T-cell (primary cell): ENCODE data around the gene BMI1. TPM values are rescaled to one million over a fixed set of nuclear protein-coding genes. Genes with fewer than 3 reads are reported as not detected.
A peak's percentile ranks its signal among the peaks of the same experiment; 100 is the strongest.

Source experiments
- ATAC-seq, 4 experiments: fragments of 200-7000 bp in 3 of 4; fragments of 150-1000 bp in 1 of 4; cut with Tn5 transposase; replicated peaks in 1 of 4; 1 replicate in 3 of 4; 2 replicates in 1 of 4; pipeline ENCODE4 v1.10.0; 2021; ENCODE audit warnings: moderate library complexity in 3 of 4, mild to moderate bottlenecking in 2 of 4, moderate number of reproducible peaks in 1 of 4
- CTCF ChIA-PET, 2 donors: fragments of 300-600 bp; sonication (Branson Sonifier 250); formaldehyde crosslinking; loops; one replicate each; lab custom pipeline; 2022; ENCODE audit warnings: antibody characterized with exemption in 2 of 2; lab: Charles Lee
- POLR2A ChIA-PET, 2 donors: fragments of 300-600 bp; sonication (Branson Sonifier 250); formaldehyde crosslinking; loops; one replicate each; lab custom pipeline; 2022; ENCODE audit warnings: antibody characterized with exemption in 2 of 2; lab: Charles Lee
- DNase-seq, 35 experiments: peaks; one replicate each; pipeline versions ENCODE4 v3.0.0 to v3.0.0-alpha.2; 2013 to 2023
- H3K27ac ChIP-seq: one replicate; pipeline ENCODE4 v1.5.1; 2013; ENCODE audit warnings: low read length
- H3K27me3 ChIP-seq, 2 experiments: replicated peaks in 1 of 2; 1 replicate in 1 of 2; 2 replicates in 1 of 2; pipeline versions ENCODE4 v1.6.1 to v1.7.0; 2013; ENCODE audit warnings: low read length in 1 of 2, mixed read lengths in 1 of 2; ENCODE audit not compliant: control insufficient read depth in 2 of 2, insufficient read depth in 2 of 2; ENCODE audit errors: extremely low read depth in 1 of 2
- H3K36me3 ChIP-seq, 2 donors: 1 replicate in 1 of 2; 2 replicates in 1 of 2; pipeline versions ENCODE4 v1.6.1 to v1.7.0; 2013; ENCODE audit warnings: low read length in 1 of 2; ENCODE audit not compliant: control insufficient read depth in 2 of 2, insufficient read depth in 1 of 2; ENCODE audit errors: extremely low read depth in 1 of 2
- H3K4me1 ChIP-seq, 2 experiments: 1 replicate in 1 of 2; 2 replicates in 1 of 2; pipeline versions ENCODE4 v1.6.1 to v1.7.0; 2013; ENCODE audit warnings: low read length in 2 of 2, mixed read lengths in 1 of 2; ENCODE audit not compliant: insufficient read depth in 2 of 2, control insufficient read depth in 1 of 2; ENCODE audit errors: extremely low read depth in 1 of 2
- H3K4me3 ChIP-seq, 2 donors: 1 replicate in 1 of 2; 2 replicates in 1 of 2; pipeline versions ENCODE4 v1.5.1 to v1.7.0; 2013; ENCODE audit warnings: mild to moderate bottlenecking in 2 of 2, low read length in 1 of 2, moderate library complexity in 1 of 2; ENCODE audit not compliant: control insufficient read depth in 1 of 2; ENCODE audit errors: extremely low read depth in 1 of 2
- H3K9me3 ChIP-seq: 2 replicates; pipeline ENCODE4 v1.7.0; 2013
- H3K27ac Mint-ChIP-seq, 2 donors: one replicate each; pipeline ENCODE4 v1.8.0; 2020 to 2021; ENCODE audit warnings: mild to moderate bottlenecking in 2 of 2, mixed read lengths in 2 of 2
- H3K27me3 Mint-ChIP-seq, 2 donors: one replicate each; pipeline ENCODE4 v1.8.0; 2021 to 2022; ENCODE audit warnings: mixed read lengths in 2 of 2
- H3K36me3 Mint-ChIP-seq: one replicate; pipeline ENCODE4 v1.8.0; 2021; ENCODE audit warnings: mixed read lengths
- H3K4me1 Mint-ChIP-seq, 3 donors: one replicate each; pipeline ENCODE4 v1.8.0; 2020 to 2022; ENCODE audit warnings: mixed read lengths in 3 of 3, mild to moderate bottlenecking in 1 of 3
- H3K4me3 Mint-ChIP-seq, 3 donors: one replicate each; pipeline ENCODE4 v1.8.0; 2020 to 2022; ENCODE audit warnings: mild to moderate bottlenecking in 3 of 3, mixed read lengths in 3 of 3, moderate library complexity in 3 of 3
- H3K9me3 Mint-ChIP-seq, 3 donors: one replicate each; pipeline ENCODE4 v1.8.0; 2020 to 2022; ENCODE audit warnings: mixed read lengths in 3 of 3
- WGBS: methylation state at CpG from one replicate; pipeline ENCODE4 v1.1.5; 2013; ENCODE audit warnings: missing lambda C conversion rate; ENCODE audit not compliant: insufficient coverage; 5-methylcytosine and 5-hydroxymethylcytosine counted together
- total RNA-seq, 35 experiments: library from RNA in 6 of 35; stranded (reverse) in 6 of 35; fragments of 120-200 nt in 1 of 35; gene quantifications; one replicate each; pipeline versions ENCODE4 v1.2.1 to v1.2.4 and lab custom pipeline; 2013 to 2026

The BMI1 gene
- total RNA-seq, 5 donors from 2014 or later (not counting 1 experiment from before 2014, with no cell fraction given) = 48.9 to 69.2 (median 63.6) TPM

DNA sequence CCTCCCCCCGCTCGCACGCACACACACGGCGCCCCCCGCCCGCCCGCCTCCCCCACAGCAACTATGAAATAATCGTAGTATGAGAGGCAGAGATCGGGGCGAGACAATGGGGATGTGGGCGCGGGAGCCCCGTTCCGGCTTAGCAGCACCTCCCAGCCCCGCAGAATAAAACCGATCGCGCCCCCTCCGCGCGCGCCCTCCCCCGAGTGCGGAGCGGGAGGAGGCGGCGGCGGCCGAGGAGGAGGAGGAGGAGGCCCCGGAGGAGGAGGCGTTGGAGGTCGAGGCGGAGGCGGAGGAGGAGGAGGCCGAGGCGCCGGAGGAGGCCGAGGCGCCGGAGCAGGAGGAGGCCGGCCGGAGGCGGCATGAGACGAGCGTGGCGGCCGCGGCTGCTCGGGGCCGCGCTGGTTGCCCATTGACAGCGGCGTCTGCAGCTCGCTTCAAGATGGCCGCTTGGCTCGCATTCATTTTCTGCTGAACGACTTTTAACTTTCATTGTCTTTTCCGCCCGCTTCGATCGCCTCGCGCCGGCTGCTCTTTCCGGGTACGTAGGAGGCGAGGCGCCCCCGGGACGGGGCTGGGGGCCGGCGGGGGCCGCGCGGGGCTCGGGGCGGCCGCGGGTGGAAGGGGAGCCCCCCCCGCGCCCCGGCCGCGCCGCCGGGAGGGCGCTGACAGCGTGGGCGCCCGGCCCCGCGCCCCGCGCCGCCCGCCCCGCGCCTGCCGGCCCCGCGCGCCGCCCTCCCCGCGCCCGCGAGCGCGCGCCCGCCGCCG, 441 bp downstream of the BMI1 start:
- Mint-ChIP-seq H3K4me1 (peaks cover 47 to 66% (median 62%) of the 10 kb centered on the region in 3 donors), H3K9me3 (no peaks in the 10 kb centered on the region), H3K27ac (peak overlapping the region; percentile 72 to 74), H3K27me3 (peaks cover 8 to 29% of the 10 kb centered on the region in 2 donors), H3K4me3 (peak overlapping the region; percentile 82 to 87 (median 84)), H3K36me3 (peaks cover 6% of the 10 kb centered on the region)
- POLR2A ChIA-PET = interaction anchor here in 1 of 2 donors (0.7 kb wide), 1 partner anchor 41 kb away, joined by 3 read pairs; no protein-coding TSS in a partner anchor
- Histone ChIP-seq H3K4me3 (peak overlapping the region; percentile 72 to 85), H3K9me3 (no peaks in the 10 kb centered on the region), H3K27me3 (peaks cover 0 to 25% of the 10 kb centered on the region in 2 experiments), H3K36me3 (no peaks in the 10 kb centered on the region), H3K27ac (peak overlapping the region; percentile 52), H3K4me1 (peaks cover 34 to 37% of the 10 kb centered on the region in 2 experiments)
- under 1% methylated on average over 93 of the region's 114 CpGs for WGBS
- CTCF ChIA-PET = no interaction called here
- DNase-seq (peak in 31 of 35 experiments; percentile 30 to 76 (median 53)), ATAC-seq (peak; percentile 36 to 39 (median 38))

DNA sequence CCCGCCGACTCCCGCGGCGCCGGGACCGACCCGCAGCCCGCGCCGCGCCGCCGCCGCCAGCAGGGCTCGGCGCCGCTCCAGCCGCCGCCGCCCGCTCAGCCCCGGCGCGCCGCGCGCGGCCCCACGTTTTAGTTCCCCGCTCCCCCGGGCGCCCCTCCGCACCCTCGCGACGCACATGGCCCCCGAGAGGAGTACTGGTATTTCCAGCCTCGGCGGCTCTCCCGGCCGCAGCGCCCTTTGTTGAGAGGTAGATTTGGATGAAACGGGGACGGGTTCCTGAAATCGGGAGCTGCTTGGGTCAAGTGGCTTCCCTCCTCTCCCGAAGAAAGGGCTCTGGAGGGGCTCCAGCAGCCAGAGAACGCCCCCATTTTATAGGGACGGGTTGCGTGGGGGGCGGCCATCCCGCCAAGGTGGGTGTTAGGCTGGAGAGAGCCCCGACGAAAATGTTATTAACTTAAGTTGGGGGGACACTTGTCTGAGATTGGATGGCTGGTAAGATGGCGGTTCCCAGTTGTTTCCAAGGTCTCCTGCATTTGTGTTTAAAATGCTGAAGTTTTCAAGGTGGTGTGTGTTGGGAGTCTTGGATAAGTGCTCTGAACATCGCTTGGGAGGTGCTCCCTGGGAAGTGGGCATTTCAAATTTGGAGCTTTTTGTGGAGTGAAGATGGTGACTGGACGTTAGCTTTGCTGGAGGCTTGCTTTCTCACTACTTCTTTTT, 1.2 kb downstream of the BMI1 start:
- peak in 1 of 4 experiments; percentile 4 for ATAC-seq
- peaks cover 0 to 20% of the 10 kb centered on the region in 2 experiments for H3K27me3 ChIP-seq
- ChIA-PET POLR2A (interaction anchor here in 1 of 2 donors (0.6 to 1.0 kb wide), 3 partner anchors 10 to 375 kb away, joined by 3 to 5 read pairs (median 4); no protein-coding TSS in a partner anchor), CTCF (interaction anchor here in 1 of 2 donors (0.6 to 1.3 kb wide), 2 partner anchors 18 to 68 kb away, joined by 3 read pairs; no protein-coding TSS in a partner anchor)
- peaks cover 0 to 3% of the 10 kb centered on the region in 2 donors for H3K36me3 ChIP-seq
- Mint-ChIP-seq H3K27ac (peak overlapping the region; percentile 72 to 89), H3K4me3 (peak overlapping the region; percentile 82 to 90 (median 87)), H3K4me1 (peaks cover 47 to 66% (median 63%) of the 10 kb centered on the region in 3 donors), H3K9me3 (no peaks in the 10 kb centered on the region), H3K27me3 (peaks cover 8 to 29% of the 10 kb centered on the region in 2 donors), H3K36me3 (peaks cover 8% of the 10 kb centered on the region)
- peak overlapping the region; percentile 59 to 69 for H3K4me3 ChIP-seq
- H3K9me3 ChIP-seq = no peaks in the 10 kb centered on the region
- DNase-seq = peak in 13 of 35 experiments; percentile 8 to 41 (median 29)
- under 1% methylated on average over 53 of the region's 57 CpGs for WGBS
- peaks cover 30 to 31% of the 10 kb centered on the region in 2 experiments for H3K4me1 ChIP-seq
- H3K27ac ChIP-seq = peak overlapping the region; percentile 19

DNA sequence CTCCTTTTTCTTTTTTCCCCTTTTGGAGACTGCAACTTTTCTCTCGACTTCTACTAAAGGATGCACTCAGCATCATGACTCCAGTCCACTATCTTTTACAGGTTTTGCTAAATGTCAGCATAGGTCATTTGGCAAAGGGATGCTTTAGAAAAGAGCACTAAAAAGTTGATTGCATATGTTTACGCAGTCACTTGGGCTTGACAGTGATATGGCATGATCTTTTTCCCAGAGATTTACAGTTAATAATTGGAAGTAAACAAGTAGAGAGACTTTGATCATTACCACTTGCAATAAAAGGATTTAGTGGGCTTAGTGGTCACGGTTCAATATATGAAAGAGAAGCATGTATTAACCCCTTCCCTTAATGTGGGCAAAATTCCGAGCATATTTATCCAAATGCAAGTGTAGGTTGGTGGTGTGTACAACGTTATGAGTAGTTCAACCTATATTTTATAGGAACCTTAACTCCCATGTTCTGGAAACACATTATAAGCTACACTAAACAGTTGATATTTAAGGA, 1.8 kb downstream of the BMI1 start:
- Mint-ChIP-seq H3K4me3 (peak overlapping the region; percentile 82 to 90 (median 87)), H3K4me1 (peaks cover 45 to 61% (median 58%) of the 10 kb centered on the region in 3 donors)
- peak in 1 of 35 experiments; percentile 14 for DNase-seq

DNA sequence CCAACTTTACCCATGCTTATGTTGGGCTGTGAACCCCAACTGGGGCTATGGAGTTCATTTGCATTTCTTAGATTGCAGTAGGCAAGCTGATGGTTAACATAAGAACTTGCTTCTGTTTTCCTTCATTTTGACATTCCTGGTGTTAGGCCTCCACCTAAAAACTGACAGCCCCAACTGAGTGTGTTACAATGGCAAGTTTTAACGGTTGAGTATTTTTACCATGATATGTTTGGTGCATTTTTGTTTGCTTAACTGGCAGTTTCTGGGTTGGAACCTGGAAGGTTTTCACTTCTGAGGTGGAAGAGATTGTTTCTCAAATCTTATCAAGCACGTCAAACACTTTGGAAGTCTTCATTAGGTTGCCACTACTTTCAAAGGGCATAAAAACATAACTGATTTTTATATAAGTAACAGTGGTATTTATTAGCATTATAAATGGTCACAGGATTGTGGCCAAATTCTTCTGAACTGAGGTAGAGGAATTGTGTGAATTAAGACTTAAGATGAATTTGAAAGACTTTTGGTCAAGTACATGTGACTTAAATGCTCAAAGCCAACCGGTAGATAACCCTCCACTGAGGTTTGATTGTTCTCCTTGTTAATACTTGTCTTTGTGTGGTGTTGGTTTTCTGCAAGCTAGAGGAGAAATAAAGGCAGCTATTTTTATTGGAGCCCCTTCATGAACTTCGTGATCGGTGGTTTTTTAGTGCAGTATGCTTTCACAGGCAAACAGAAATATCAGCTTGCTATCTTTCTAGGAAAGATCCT, 2.8 kb downstream of the BMI1 start:
- Histone ChIP-seq H3K4me3 (no peak overlapping the region), H3K9me3 (no peaks in the 10 kb centered on the region), H3K36me3 (peaks cover 0 to 3% of the 10 kb centered on the region in 2 donors), H3K27ac (no peak overlapping the region), H3K27me3 (peaks cover 0 to 20% of the 10 kb centered on the region in 2 experiments), H3K4me1 (peaks cover 29 to 30% of the 10 kb centered on the region in 2 experiments)
- H3K27me3 Mint-ChIP-seq = peaks cover 8 to 28% of the 10 kb centered on the region in 2 donors
- H3K9me3 Mint-ChIP-seq = no peaks in the 10 kb centered on the region
- ChIA-PET CTCF (interaction anchor here in 1 of 2 donors (0.8 kb wide), 1 partner anchor 325 kb away, joined by 3 read pairs; no protein-coding TSS in a partner anchor), POLR2A (interaction anchor here in 1 of 2 donors (0.7 kb wide), 1 partner anchor 12 kb away, joined by 3 read pairs; no protein-coding TSS in a partner anchor)
- peaks cover 45 to 52% (median 51%) of the 10 kb centered on the region in 3 donors for H3K4me1 Mint-ChIP-seq
- peak overlapping the region; percentile 82 to 90 (median 87) for H3K4me3 Mint-ChIP-seq
- peak overlapping the region; percentile 89 for H3K27ac Mint-ChIP-seq
- WGBS = 93% methylated on average over 3 of the region's 5 CpGs
- ATAC-seq = no peak
- peaks cover 13% of the 10 kb centered on the region for H3K36me3 Mint-ChIP-seq
- DNase-seq = peak in 1 of 35 experiments; percentile 11

More for the DNA sequence above, 1.8 kb downstream of the BMI1 start:
- Histone ChIP-seq H3K27me3 (peaks cover 0 to 20% of the 10 kb centered on the region in 2 experiments), H3K4me1 (peaks cover 29 to 30% of the 10 kb centered on the region in 2 experiments), H3K9me3 (no peaks in the 10 kb centered on the region), H3K36me3 (peaks cover 0 to 3% of the 10 kb centered on the region in 2 donors), H3K4me3 (peak overlapping the region; percentile 59 to 69), H3K27ac (no peak overlapping the region)
- Mint-ChIP-seq H3K27me3 (peaks cover 8 to 32% of the 10 kb centered on the region in 2 donors), H3K36me3 (peaks cover 12% of the 10 kb centered on the region), H3K9me3 (no peaks in the 10 kb centered on the region), H3K27ac (peak overlapping the region; percentile 72 to 89)
- POLR2A ChIA-PET = interaction anchor here in 1 of 2 donors (0.6 to 1.0 kb wide), 4 partner anchors 9 to 763 kb away, joined by 3 to 5 read pairs (median 4); no protein-coding TSS in a partner anchor
- WGBS = no CpG with 5 or more reads among the region's 5 CpGs
- CTCF ChIA-PET = interaction anchor here in 1 of 2 donors (0.6 to 1.3 kb wide), 2 partner anchors 18 to 69 kb away, joined by 3 read pairs; no protein-coding TSS in a partner anchor
- ATAC-seq = no peak

DNA sequence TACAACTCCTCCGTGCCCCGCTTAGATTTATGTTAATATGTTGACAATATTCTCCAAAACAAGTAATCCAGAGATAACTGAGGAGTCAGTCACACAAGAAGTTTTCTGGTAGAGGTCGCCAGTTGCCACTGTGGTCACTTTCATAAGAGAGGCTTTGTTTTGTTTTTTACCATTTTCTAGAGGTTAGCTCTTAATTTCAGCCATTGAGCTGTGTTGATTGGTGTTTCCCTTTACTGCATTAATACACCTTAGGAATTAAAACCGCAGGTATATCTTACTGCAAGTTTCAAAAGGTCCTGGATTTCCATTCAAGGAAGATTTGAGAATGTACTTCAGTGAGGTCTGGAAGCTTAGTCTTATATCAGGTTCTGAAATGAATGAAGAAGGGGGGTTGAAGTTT, 3.5 kb downstream of the BMI1 start:
- DNase-seq = peak in 1 of 35 experiments; percentile 16
- peak overlapping the region; percentile 62 to 83 for H3K4me3 ChIP-seq
- no CpG with 5 or more reads among the region's 4 CpGs for WGBS
- CTCF ChIA-PET = interaction anchor here (0.6 to 0.9 kb wide), 3 partner anchors 313 to 665 kb away, joined by 3 to 4 read pairs (median 3); no protein-coding TSS in a partner anchor
- Mint-ChIP-seq H3K4me1 (peaks cover 45 to 49% (median 48%) of the 10 kb centered on the region in 3 donors), H3K4me3 (peak overlapping the region; percentile 82 to 87 (median 86)), H3K27ac (peak overlapping the region; percentile 75 to 89), H3K9me3 (peaks cover 0 to under 1% (median 0%) of the 10 kb centered on the region in 3 donors), H3K27me3 (peaks cover 8 to 27% of the 10 kb centered on the region in 2 donors), H3K36me3 (peaks cover 17% of the 10 kb centered on the region)
- no peak for ATAC-seq
- H3K36me3 ChIP-seq = peaks cover 0 to 8% of the 10 kb centered on the region in 2 donors
- H3K4me1 ChIP-seq = peaks cover 27 to 30% of the 10 kb centered on the region in 2 experiments
- no peaks in the 10 kb centered on the region for H3K9me3 ChIP-seq
- peak overlapping the region; percentile 58 for H3K27ac ChIP-seq
- H3K27me3 ChIP-seq = peaks cover 0 to 20% of the 10 kb centered on the region in 2 experiments
- POLR2A ChIA-PET = interaction anchor here in 1 of 2 donors (0.7 kb wide), 2 partner anchors 8 to 11 kb away, joined by 3 read pairs; partner anchors contain the start of gene COMMD3
